ENCODE data around the gene OLFM4. TPM values are rescaled to one million over a fixed set of nuclear protein-coding genes. Genes with fewer than 3 reads are reported as not detected.

OLFM4 gene
- total and polyA plus RNA-seq, 2 donors from 2014 or later: 14.6 to 40.9 TPM

DNA sequence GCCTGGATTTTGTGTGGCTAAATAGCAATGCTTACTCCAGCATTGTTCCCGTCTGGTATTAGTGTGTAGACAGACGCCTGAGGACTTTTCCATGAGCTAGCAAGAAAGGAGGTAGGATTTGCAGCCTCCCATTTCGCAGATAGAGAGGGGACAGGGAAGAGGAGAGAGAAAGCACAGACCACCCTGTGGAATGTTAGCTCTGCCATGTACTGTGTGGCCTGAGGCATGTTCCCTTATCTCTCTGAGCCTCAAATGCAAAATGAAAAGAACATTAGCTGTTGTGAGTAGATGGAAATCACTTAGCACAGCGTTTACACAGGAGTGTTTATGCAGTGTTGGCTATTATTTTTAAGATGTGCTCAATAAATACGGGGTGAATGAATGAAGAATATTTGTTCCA is 45.5 kb downstream of the OLFM4 start:
- no peaks in the 10 kb centered on the region for H3K9me3 ChIP-seq (ENCODE audit: control insufficient read depth in 2 of 3, insufficient read depth in 1 of 3, low read length in 3 of 3)
- H3K27ac ChIP-seq (ENCODE audit: low read depth in 2 of 2, low read length in 2 of 2): no peak overlapping the region
- no peak for FAIRE-seq
- TF ChIP-seq, protein P1, sequence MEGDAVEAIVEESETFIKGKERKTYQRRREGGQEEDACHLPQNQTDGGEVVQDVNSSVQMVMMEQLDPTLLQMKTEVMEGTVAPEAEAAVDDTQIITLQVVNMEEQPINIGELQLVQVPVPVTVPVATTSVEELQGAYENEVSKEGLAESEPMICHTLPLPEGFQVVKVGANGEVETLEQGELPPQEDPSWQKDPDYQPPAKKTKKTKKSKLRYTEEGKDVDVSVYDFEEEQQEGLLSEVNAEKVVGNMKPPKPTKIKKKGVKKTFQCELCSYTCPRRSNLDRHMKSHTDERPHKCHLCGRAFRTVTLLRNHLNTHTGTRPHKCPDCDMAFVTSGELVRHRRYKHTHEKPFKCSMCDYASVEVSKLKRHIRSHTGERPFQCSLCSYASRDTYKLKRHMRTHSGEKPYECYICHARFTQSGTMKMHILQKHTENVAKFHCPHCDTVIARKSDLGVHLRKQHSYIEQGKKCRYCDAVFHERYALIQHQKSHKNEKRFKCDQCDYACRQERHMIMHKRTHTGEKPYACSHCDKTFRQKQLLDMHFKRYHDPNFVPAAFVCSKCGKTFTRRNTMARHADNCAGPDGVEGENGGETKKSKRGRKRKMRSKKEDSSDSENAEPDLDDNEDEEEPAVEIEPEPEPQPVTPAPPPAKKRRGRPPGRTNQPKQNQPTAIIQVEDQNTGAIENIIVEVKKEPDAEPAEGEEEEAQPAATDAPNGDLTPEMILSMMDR (IDR thresholded peaks at IDR 0.05; ENCODE audit: borderline replicate concordance, extremely low read depth, insufficient read depth): no peak
- no peak for DNase-seq
- intact Hi-C loops (cut with DNase I): no loop called here
- no peak overlapping the region for H3K4me3 ChIP-seq (ENCODE audit: low read length in 3 of 3)
- H3K9ac ChIP-seq (ENCODE audit: low read length in 3 of 3): no peak overlapping the region
- no peaks in the 10 kb centered on the region for H3K27me3 ChIP-seq (ENCODE audit: control insufficient read depth, insufficient read depth, low read length)
- no peaks in the 10 kb centered on the region for H3K36me3 ChIP-seq (ENCODE audit: control insufficient read depth in 2 of 3, insufficient read depth in 3 of 3, low read length in 3 of 3)
- H3K4me1 ChIP-seq (ENCODE audit: control insufficient read depth in 2 of 3, insufficient read depth in 2 of 3, low read depth in 1 of 3, low read length in 3 of 3): no peaks in the 10 kb centered on the region

DNA sequence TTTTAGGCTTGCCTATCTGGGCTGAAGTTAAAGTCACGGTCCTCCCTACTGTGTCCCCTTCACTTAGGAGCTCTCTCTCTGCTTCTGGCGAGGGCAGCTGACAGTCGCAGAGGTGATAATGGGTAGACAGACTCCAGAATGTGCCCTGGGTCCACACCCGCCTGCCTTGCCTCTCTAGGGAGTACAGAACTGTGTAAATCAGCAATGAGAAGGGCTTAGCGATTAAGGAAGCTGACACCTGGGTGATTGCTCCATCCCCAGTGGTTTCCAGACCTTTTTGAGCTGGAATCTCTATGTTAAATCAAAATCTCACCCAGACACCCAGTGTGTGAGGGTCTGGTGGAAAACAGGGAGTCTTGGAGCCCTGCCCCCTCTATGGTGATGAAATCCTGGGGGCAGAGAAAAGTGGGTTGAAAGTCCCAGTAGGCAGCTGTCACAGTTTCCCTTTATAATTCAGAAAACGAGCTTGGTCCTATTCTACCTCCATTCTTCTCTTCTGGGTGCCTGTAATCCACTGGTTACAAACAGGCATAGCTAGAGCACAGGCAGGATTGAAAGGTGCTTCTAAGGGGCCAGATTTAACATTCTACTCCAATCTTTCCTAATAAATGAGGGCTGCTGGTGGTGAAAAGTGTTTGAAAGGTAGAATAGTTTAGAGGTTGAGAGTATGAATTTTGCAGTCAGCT is 46.9 kb downstream of the OLFM4 start:
- H3K4me3 ChIP-seq (ENCODE audit: low read length in 3 of 3): no peak overlapping the region
- H3K9me3 ChIP-seq (ENCODE audit: control insufficient read depth in 2 of 3, insufficient read depth in 1 of 3, low read length in 3 of 3): peaks cover 0 to under 1% (median 0%) of the 10 kb centered on the region in 3 donors
- no peak overlapping the region for H3K9ac ChIP-seq (ENCODE audit: low read length in 3 of 3)
- DNase-seq: no peak
- no peak overlapping the region for H3K27ac ChIP-seq (ENCODE audit: low read depth in 2 of 2, low read length in 2 of 2)
- H3K27me3 ChIP-seq (ENCODE audit: control insufficient read depth, insufficient read depth, low read length): no peaks in the 10 kb centered on the region
- no peak for FAIRE-seq
- no peaks in the 10 kb centered on the region for H3K4me1 ChIP-seq (ENCODE audit: control insufficient read depth in 2 of 3, insufficient read depth in 2 of 3, low read depth in 1 of 3, low read length in 3 of 3)
- TF ChIP-seq, protein P1 (IDR thresholded peaks at IDR 0.05; ENCODE audit: borderline replicate concordance, extremely low read depth, insufficient read depth): no peak
- intact Hi-C loops (cut with DNase I): no loop called here
- no peaks in the 10 kb centered on the region for H3K36me3 ChIP-seq (ENCODE audit: control insufficient read depth in 2 of 3, insufficient read depth in 3 of 3, low read length in 3 of 3)

DNA sequence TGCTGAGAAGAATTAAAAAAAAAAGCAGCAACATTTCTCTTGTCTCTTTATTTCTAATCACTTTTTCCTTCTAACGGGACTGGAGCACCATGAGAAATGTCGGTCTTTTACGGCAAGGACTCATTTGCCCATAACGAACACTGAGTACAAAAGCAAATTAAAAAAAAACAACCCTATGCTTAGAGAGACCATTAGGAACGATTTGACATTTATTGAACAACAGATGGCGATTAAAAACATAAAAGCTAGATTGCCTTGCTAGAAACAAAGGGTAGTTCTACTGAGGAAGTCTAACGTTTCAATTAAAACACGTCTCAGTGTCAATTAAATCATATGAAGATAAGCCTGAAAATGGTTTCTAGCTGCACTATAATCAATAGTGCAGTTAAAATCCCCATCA is 51.1 kb downstream of the OLFM4 start:
- Histone ChIP-seq H3K4me3 (ENCODE audit: low read length in 3 of 3) (no peak overlapping the region), H3K27ac (ENCODE audit: low read depth in 2 of 2, low read length in 2 of 2) (no peak overlapping the region), H3K9me3 (ENCODE audit: control insufficient read depth in 2 of 3, insufficient read depth in 1 of 3, low read length in 3 of 3) (peaks cover 0 to 8% (median 5%) of the 10 kb centered on the region in 3 donors), H3K36me3 (ENCODE audit: control insufficient read depth in 2 of 3, insufficient read depth in 3 of 3, low read length in 3 of 3) (no peaks in the 10 kb centered on the region), H3K27me3 (ENCODE audit: control insufficient read depth, insufficient read depth, low read length) (no peaks in the 10 kb centered on the region), H3K4me1 (ENCODE audit: control insufficient read depth in 2 of 3, insufficient read depth in 2 of 3, low read depth in 1 of 3, low read length in 3 of 3) (no peaks in the 10 kb centered on the region), H3K9ac (ENCODE audit: low read length in 3 of 3) (no peak overlapping the region)
- no peak for FAIRE-seq
- no peak for DNase-seq
- intact Hi-C loops (cut with DNase I): no loop called here
- TF ChIP-seq, protein P1 (IDR thresholded peaks at IDR 0.05; ENCODE audit: borderline replicate concordance, extremely low read depth, insufficient read depth): no peak

DNA sequence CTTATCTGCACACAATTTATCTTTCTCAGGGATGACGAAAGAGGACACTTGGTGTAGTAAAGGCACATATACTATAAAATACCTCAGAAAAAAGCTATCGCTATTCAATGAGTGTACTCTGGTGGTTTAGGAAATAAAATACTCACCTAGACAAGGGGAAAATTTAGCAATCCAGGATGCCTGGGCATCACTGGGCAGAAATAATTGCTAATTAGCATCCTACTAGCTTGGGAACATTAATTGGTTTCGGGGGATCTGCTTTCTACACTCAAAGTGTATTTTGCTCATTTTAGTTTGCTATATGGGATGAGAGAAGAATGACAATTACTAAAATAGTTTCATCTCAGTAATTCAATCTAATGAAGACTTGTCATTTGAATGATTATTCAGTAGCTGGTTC is 60.3 kb downstream of the OLFM4 start:
- TF ChIP-seq, protein P1 (IDR thresholded peaks at IDR 0.05; ENCODE audit: borderline replicate concordance, extremely low read depth, insufficient read depth): no peak
- DNase-seq (no peak), FAIRE-seq (no peak)
- peaks cover 0 to 2% (median 0%) of the 10 kb centered on the region in 3 donors for H3K9me3 ChIP-seq (ENCODE audit: control insufficient read depth in 2 of 3, insufficient read depth in 1 of 3, low read length in 3 of 3)
- no peak overlapping the region for H3K27ac ChIP-seq (ENCODE audit: low read depth in 2 of 2, low read length in 2 of 2)
- H3K4me1 ChIP-seq (ENCODE audit: control insufficient read depth in 2 of 3, insufficient read depth in 2 of 3, low read depth in 1 of 3, low read length in 3 of 3): no peaks in the 10 kb centered on the region
- no peaks in the 10 kb centered on the region for H3K36me3 ChIP-seq (ENCODE audit: control insufficient read depth in 2 of 3, insufficient read depth in 3 of 3, low read length in 3 of 3)
- H3K9ac ChIP-seq (ENCODE audit: low read length in 3 of 3): no peak overlapping the region
- intact Hi-C loops (cut with DNase I): no loop called here
- no peak overlapping the region for H3K4me3 ChIP-seq (ENCODE audit: low read length in 3 of 3)
- no peaks in the 10 kb centered on the region for H3K27me3 ChIP-seq (ENCODE audit: control insufficient read depth, insufficient read depth, low read length)
